A549 (cell line): ENCODE measurements around the gene VPS35L. TPM values are rescaled to one million over a fixed set of nuclear protein-coding genes. Genes with fewer than 3 reads are reported as not detected.

Source experiments
- ATAC-seq, 2 experiments: fragments of 200-7000 bp in 1 of 2; fragments of >200 bp in 1 of 2; cut with Nextera tagmentation in 1 of 2; cut with Tn5 transposase in 1 of 2; 3 replicates each; pipeline versions ENCODE4 v1.8.0 to v1.9.1; 2018 to 2020; ENCODE audit warnings: mild to moderate bottlenecking in 1 of 2, moderate library complexity in 1 of 2
- CTCF ChIA-PET: fragments of 300-600 bp; sonication (Branson Sonifier 250); formaldehyde crosslinking; extraction: SDS; loops from one replicate; lab custom pipeline; 2021; ENCODE audit warnings: antibody characterized with exemption, inconsistent platforms; lab: Yijun Ruan, JAX
- POLR2A ChIA-PET: fragments of 350-600 bp; formaldehyde crosslinking; extraction: SDS; loops from one replicate; lab custom pipeline; 2021; ENCODE audit warnings: antibody characterized with exemption, inconsistent platforms; lab: Yijun Ruan, JAX
- DNase-seq, 2 experiments: peaks; one replicate each; pipeline versions ENCODE4 v3.0.0 to v3.0.0-alpha.2; 2011 to 2016; ENCODE audit warnings: low read depth in 1 of 2, low spot score in 1 of 2
- FAIRE-seq: peaks from 2 replicates; lab custom pipeline; 2011; peaks lifted over from hg19 to GRCh38; lab: Jason Lieb, UNC
- H3K27ac ChIP-seq, 2 experiments: fragments of >200 bp; sonication (Bioruptor Twin); formaldehyde crosslinking; 3 replicates each; pipeline ENCODE4 v1.5.1; 2016 to 2017
- H3K4me1 ChIP-seq: fragments of >200 bp; sonication (Bioruptor Twin); formaldehyde crosslinking; 3 replicates; pipeline ENCODE4 v1.6.1; 2016
- H3K4me2 ChIP-seq: fragments of >200 bp; sonication (Bioruptor Twin); formaldehyde crosslinking; 3 replicates; pipeline ENCODE4 v1.6.1; 2016
- H3K4me3 ChIP-seq: fragments of >200 bp; sonication (Bioruptor Twin); formaldehyde crosslinking; 3 replicates; pipeline ENCODE4 v1.5.1; 2016
- H3K9me3 ChIP-seq: fragments of >200 bp; sonication (Bioruptor Twin); formaldehyde crosslinking; 3 replicates; pipeline ENCODE4 v1.6.1; 2016
- CHD2 ChIP-seq: fragments of 150-350 bp; IDR thresholded peaks from 2 replicates; pipeline ENCODE4 v1.6.1; 2014; ENCODE audit warnings: low read length; ENCODE audit not compliant: partially characterized antibody
- EP300 ChIP-seq, 2 experiments: fragments of >200 bp; sonication (Bioruptor Twin); formaldehyde crosslinking; IDR thresholded peaks; 2 replicates in 1 of 2; 3 replicates in 1 of 2; pipeline ENCODE4 v1.6.1; 2016 to 2017
- ESRRA ChIP-seq: fragments of 150-350 bp; IDR thresholded peaks from 2 replicates; pipeline ENCODE4 v1.6.1; 2014; ENCODE audit warnings: mild to moderate bottlenecking, low read length, borderline replicate concordance
- FOSB ChIP-seq: fragments of 250-450 bp; sonication (Bioruptor Pico); IDR thresholded peaks from 2 replicates; pipeline ENCODE4 v1.5.0; 2020; ENCODE audit warnings: mild to moderate bottlenecking, moderate library complexity
- FOSL2 ChIP-seq, 2 experiments: fragments of 450-650 bp in 1 of 2; fragments of >200 bp in 1 of 2; sonication (Bioruptor Twin) in 1 of 2; formaldehyde crosslinking; IDR thresholded peaks; 2 replicates each; pipeline versions ENCODE4 v1.5.0 to v1.6.1; 2016 to 2020; ENCODE audit warnings: mild to moderate bottlenecking in 1 of 2, moderate library complexity in 1 of 2
- HOXB13 ChIP-seq: fragments of 250-450 bp; sonication (Bioruptor Pico); IDR thresholded peaks from 2 replicates; pipeline ENCODE4 v1.5.0; 2020; ENCODE audit warnings: low read depth, mild to moderate bottlenecking, moderate library complexity
- MAZ ChIP-seq: fragments of 150-350 bp; IDR thresholded peaks from 2 replicates; pipeline ENCODE4 v1.6.1; 2014; ENCODE audit warnings: antibody characterized with exemption, low read depth, low read length, borderline replicate concordance
- POLR2AphosphoS2 ChIP-seq: conservative IDR thresholded peaks from 2 replicates; pipeline ENCODE4 v1.6.1; 2012; ENCODE audit warnings: low read length, improper control_type of control experiment, inconsistent platforms
- RAD21 ChIP-seq, 2 experiments: fragments of >200 bp in 1 of 2; sonication (Bioruptor Twin) in 1 of 2; formaldehyde crosslinking in 1 of 2; IDR thresholded peaks in 1 of 2; conservative IDR thresholded peaks in 1 of 2; 2 replicates in 1 of 2; 3 replicates in 1 of 2; pipeline ENCODE4 v1.6.1; 2012 to 2018; ENCODE audit warnings: inconsistent platforms in 1 of 2
- RCOR1 ChIP-seq: fragments of 150-350 bp; IDR thresholded peaks from 2 replicates; pipeline ENCODE4 v1.6.1; 2014; ENCODE audit warnings: antibody characterized with exemption, low read length, low read depth
- ZNF302 ChIP-seq: fragments of 250-450 bp; sonication (Bioruptor Pico); IDR thresholded peaks from 2 replicates; pipeline ENCODE4 v1.9.0; 2021; ENCODE audit warnings: inconsistent platforms, mild to moderate bottlenecking, moderate library complexity
- WGBS: methylation state at CpG from one replicate; pipeline ENCODE4 v1.1.6; 2017; ENCODE audit errors: missing lambda C conversion rate; 5-methylcytosine and 5-hydroxymethylcytosine counted together
- polyA plus RNA-seq, 4 experiments: library from polyadenylated mRNA; depleted of rRNA in 3 of 4; stranded (reverse); fragments of >200 nt; fragmentation: RNase III in 1 of 4; extraction: RNeasy Plus Mini Kit Qiagen cat#74134 plus additional on column Dnase treatment in 1 of 4; gene quantifications; 2 replicates in 3 of 4; 3 replicates in 1 of 4; pipeline ENCODE4 v1.2.3, GENCODE V29; 2011 to 2017
- TF ChIP-seq, protein P1 (sequence below): fragments of 250-450 bp; sonication (Bioruptor Pico); IDR thresholded peaks from 2 replicates; pipeline ENCODE4 v1.5.0; 2020; ENCODE audit warnings: low read depth, mild to moderate bottlenecking, moderate library complexity
- TF ChIP-seq, protein P2 (sequence below): fragments of 200-600 bp; sonication (generic); IDR thresholded peaks from 2 replicates; pipeline ENCODE4 v1.6.1; 2016; ENCODE audit warnings: antibody characterized with exemption, mild to moderate bottlenecking, moderate library complexity
- TF ChIP-seq, protein P3 (sequence below): fragments of >200 bp; sonication (Bioruptor Twin); formaldehyde crosslinking; IDR thresholded peaks from 3 replicates; pipeline ENCODE4 v1.5.1; 2016

Gene VPS35L
- polyA plus RNA-seq, 2 of the 4 experiments (the other 2 are of a cell fraction) = 38.4 to 47.7 TPM

DNA sequence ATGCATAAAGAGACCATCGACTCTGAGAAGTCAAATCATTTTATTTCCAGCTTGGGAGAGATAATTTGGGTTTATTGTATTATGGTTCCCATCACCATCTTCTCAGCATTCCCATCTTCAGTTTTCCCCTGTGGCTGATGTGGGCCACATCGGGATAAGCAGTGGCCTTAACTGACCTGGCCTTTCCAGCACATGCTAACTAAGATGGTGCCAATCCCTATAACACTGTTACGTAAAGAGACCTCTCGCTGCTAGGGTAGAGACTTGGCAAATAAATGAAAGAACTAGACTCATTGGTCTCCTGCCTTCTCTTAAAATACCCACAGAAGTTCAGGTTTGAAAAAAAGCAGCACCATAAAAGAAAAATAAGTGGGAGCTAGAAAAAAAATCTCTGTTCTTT is 49.4 kb downstream of the VPS35L start:
- Histone ChIP-seq H3K9me3 (no peaks in the 10 kb centered on the region), H3K27ac (no peak overlapping the region), H3K4me2 (no peak overlapping the region)
- no peak for ATAC-seq
- POLR2A ChIA-PET = interaction anchor here (0.6 kb wide), 1 partner anchor 279 kb away, joined by 3 read pairs; no protein-coding TSS in a partner anchor
- 92% methylated on average over 4 of the region's 4 CpGs for WGBS
- TF ChIP-seq, protein P1, sequence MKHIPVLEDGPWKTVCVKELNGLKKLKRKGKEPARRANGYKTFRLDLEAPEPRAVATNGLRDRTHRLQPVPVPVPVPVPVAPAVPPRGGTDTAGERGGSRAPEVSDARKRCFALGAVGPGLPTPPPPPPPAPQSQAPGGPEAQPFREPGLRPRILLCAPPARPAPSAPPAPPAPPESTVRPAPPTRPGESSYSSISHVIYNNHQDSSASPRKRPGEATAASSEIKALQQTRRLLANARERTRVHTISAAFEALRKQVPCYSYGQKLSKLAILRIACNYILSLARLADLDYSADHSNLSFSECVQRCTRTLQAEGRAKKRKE = no peak
- TF ChIP-seq EP300 (IDR thresholded peaks at IDR 0.05) (no peak), ESRRA (no peak), CHD2 (no peak), ZNF302 (CRISPR knock-in tag) (no peak)
- TF ChIP-seq, all 56 proteins: peak for 0
- H3K4me3 ChIP-seq = no peak overlapping the region
- no peak for DNase-seq
- peaks cover 31% of the 10 kb centered on the region for H3K4me1 ChIP-seq
- CTCF ChIA-PET = interaction anchor here (0.9 to 20.8 kb wide), 5 partner anchors 18 to 303 kb away, joined by 3 to 328 read pairs (median 5); partner anchors contain the start of gene GPRC5B
- FAIRE-seq = no peak

DNA sequence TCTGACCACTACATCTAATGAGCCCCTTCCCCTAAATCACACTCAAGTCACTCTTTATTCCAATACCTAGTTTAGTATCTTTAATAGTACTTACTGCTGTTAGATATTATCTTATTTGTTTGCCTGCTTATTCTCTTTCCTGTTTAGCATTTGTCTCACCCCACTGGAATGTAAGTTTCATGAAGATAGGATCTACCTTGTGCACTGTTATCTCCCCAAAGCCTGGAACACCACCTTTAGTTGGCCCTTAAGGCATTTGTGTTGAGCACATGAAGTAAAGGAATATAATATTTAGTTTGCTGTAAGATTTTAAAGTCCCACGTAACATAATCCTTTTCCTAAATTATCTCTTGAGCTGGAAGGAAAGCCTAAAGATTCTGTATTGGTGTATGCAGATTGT is 50.2 kb downstream of the VPS35L start:
- Histone ChIP-seq H3K27ac (no peak overlapping the region), H3K4me3 (no peak overlapping the region), H3K4me2 (no peak overlapping the region), H3K9me3 (no peaks in the 10 kb centered on the region), H3K4me1 (peaks cover 25% of the 10 kb centered on the region)
- WGBS = 91% methylated on average over 1 of the region's 1 CpG
- POLR2A ChIA-PET = interaction anchor here (0.6 kb wide), 1 partner anchor 49 kb away, joined by 3 read pairs; no protein-coding TSS in a partner anchor
- TF ChIP-seq FOSL2 (IDR thresholded peaks at IDR 0.05) (no peak), FOSL2 (CRISPR knock-in tag; IDR thresholded peaks at IDR 0.05) (no peak), POLR2AphosphoS2 (no peak), HOXB13 (no peak), FOSB (no peak), MAZ (no peak), RCOR1 (no peak), RAD21 (conservative IDR thresholded peaks at IDR 0.05 in 1 of 2, IDR thresholded peaks at IDR 0.05 in 1 of 2) (no peak), CHD2 (no peak)
- TF ChIP-seq, protein P2, sequence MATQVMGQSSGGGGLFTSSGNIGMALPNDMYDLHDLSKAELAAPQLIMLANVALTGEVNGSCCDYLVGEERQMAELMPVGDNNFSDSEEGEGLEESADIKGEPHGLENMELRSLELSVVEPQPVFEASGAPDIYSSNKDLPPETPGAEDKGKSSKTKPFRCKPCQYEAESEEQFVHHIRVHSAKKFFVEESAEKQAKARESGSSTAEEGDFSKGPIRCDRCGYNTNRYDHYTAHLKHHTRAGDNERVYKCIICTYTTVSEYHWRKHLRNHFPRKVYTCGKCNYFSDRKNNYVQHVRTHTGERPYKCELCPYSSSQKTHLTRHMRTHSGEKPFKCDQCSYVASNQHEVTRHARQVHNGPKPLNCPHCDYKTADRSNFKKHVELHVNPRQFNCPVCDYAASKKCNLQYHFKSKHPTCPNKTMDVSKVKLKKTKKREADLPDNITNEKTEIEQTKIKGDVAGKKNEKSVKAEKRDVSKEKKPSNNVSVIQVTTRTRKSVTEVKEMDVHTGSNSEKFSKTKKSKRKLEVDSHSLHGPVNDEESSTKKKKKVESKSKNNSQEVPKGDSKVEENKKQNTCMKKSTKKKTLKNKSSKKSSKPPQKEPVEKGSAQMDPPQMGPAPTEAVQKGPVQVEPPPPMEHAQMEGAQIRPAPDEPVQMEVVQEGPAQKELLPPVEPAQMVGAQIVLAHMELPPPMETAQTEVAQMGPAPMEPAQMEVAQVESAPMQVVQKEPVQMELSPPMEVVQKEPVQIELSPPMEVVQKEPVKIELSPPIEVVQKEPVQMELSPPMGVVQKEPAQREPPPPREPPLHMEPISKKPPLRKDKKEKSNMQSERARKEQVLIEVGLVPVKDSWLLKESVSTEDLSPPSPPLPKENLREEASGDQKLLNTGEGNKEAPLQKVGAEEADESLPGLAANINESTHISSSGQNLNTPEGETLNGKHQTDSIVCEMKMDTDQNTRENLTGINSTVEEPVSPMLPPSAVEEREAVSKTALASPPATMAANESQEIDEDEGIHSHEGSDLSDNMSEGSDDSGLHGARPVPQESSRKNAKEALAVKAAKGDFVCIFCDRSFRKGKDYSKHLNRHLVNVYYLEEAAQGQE = no peak
- CTCF ChIA-PET = interaction anchor here (1.1 to 20.8 kb wide), 4 partner anchors 19 to 302 kb away, joined by 3 to 328 read pairs (median 66); partner anchors contain the start of gene GPRC5B
- ATAC-seq = no peak
- FAIRE-seq = no peak
- DNase-seq = no peak

DNA sequence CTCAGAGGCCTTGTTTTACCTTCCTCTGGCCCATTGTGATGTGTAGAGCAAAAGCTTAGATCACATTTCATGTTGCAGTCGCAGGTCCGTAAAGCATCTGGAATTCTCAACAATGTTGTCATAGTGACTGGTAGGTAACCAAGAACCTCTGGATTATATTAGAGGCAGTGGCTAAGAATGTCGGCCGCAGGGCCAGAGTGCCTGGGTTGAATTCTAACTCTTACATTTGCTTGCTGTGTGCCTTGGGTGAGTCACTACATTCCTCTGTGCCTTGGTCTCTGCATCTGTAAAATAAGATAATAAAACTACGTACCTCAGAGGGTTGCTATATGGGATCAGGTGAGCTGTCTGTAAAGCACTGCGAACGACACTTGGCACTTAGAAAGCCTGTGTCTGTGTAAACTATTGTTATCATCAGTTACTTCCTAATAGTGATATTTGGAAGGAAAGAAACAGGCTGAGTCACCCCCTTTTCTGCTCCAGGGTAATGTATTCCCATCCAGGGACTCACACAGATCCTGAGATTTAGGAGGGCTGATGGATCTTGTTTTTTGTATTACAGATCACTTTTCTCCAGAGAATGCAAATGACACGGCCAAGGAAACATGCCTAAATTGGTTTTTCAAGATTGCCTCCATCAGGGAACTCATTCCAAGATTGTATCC is 52.2 kb downstream of the VPS35L start:
- H3K27ac ChIP-seq = peak overlapping the region in 1 of 2 experiments; percentile 12; a peak in 2 of 6 replicates
- CTCF ChIA-PET = interaction anchor here (0.5 to 20.8 kb wide), 6 partner anchors 8 to 291 kb away, joined by 3 to 328 read pairs (median 4); partner anchors contain the start of gene GPRC5B
- FAIRE-seq (no peak), ATAC-seq (peak; percentile 73 to 76), DNase-seq (peak in 1 of 2 experiments; percentile 23)
- 76% methylated on average over 8 of the region's 8 CpGs for WGBS
- TF ChIP-seq FOSL2 (IDR thresholded peaks at IDR 0.05) (no peak), FOSL2 (CRISPR knock-in tag; IDR thresholded peaks at IDR 0.05) (0 out of 2 replicates have a peak, but pooled peaks have one; percentile 12)
- TF ChIP-seq, protein P3, sequence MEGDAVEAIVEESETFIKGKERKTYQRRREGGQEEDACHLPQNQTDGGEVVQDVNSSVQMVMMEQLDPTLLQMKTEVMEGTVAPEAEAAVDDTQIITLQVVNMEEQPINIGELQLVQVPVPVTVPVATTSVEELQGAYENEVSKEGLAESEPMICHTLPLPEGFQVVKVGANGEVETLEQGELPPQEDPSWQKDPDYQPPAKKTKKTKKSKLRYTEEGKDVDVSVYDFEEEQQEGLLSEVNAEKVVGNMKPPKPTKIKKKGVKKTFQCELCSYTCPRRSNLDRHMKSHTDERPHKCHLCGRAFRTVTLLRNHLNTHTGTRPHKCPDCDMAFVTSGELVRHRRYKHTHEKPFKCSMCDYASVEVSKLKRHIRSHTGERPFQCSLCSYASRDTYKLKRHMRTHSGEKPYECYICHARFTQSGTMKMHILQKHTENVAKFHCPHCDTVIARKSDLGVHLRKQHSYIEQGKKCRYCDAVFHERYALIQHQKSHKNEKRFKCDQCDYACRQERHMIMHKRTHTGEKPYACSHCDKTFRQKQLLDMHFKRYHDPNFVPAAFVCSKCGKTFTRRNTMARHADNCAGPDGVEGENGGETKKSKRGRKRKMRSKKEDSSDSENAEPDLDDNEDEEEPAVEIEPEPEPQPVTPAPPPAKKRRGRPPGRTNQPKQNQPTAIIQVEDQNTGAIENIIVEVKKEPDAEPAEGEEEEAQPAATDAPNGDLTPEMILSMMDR = no peak
- no peak overlapping the region for H3K4me3 ChIP-seq
- H3K4me1 ChIP-seq = peaks cover 20% of the 10 kb centered on the region
- peak overlapping the region; percentile 27; the same call in 1 of the 3 replicates for H3K4me2 ChIP-seq
- POLR2A ChIA-PET = no interaction called here
- H3K9me3 ChIP-seq = no peaks in the 10 kb centered on the region
